ENCODE results near the gene NPTX2.

- TF ChIP-seq POLR2A (IDR thresholded peaks at IDR 0.05), result no peak
- no peak for TF ChIP-seq CTCF (IDR thresholded peaks at IDR 0.05)
Observed at GRCh38 chr7:98678215-98678614, 61.1 kb downstream of the NPTX2 start.

Data from upper lobe of left lung (tissue), 4 donors.